OCI-LY1 (cell line): ENCODE data around the gene ITPKC.

Experiments
- EZH2 ChIP-seq: fragments of 200-600 bp; sonication (generic), shearing (Covaris generic); IDR thresholded peaks from 2 replicates; pipeline ENCODE4 v1.8.0; 2017; ENCODE audit warnings: borderline replicate concordance, mixed run types, mild to moderate bottlenecking, antibody characterized with exemption, low read length, moderate library complexity, mixed read lengths
- TF ChIP-seq, protein P1 (sequence below): fragments of 200-600 bp; sonication (generic), shearing (Covaris generic); IDR thresholded peaks from 2 replicates; pipeline ENCODE4 v1.5.1; 2017; ENCODE audit warnings: mild to moderate bottlenecking, antibody characterized with exemption, low read length, moderate library complexity, mixed read lengths

- TF ChIP-seq, protein P1, sequence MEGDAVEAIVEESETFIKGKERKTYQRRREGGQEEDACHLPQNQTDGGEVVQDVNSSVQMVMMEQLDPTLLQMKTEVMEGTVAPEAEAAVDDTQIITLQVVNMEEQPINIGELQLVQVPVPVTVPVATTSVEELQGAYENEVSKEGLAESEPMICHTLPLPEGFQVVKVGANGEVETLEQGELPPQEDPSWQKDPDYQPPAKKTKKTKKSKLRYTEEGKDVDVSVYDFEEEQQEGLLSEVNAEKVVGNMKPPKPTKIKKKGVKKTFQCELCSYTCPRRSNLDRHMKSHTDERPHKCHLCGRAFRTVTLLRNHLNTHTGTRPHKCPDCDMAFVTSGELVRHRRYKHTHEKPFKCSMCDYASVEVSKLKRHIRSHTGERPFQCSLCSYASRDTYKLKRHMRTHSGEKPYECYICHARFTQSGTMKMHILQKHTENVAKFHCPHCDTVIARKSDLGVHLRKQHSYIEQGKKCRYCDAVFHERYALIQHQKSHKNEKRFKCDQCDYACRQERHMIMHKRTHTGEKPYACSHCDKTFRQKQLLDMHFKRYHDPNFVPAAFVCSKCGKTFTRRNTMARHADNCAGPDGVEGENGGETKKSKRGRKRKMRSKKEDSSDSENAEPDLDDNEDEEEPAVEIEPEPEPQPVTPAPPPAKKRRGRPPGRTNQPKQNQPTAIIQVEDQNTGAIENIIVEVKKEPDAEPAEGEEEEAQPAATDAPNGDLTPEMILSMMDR = peak; percentile 13; the same call in 1 of the 2 replicates
- no peak for TF ChIP-seq EZH2
Observed at GRCh38 chr19:40691421-40692211, 25.3 kb upstream of the ITPKC start.
